Spleen (tissue), 7 donors: ENCODE data around the gene BABAM2.

Experiments used
- POLR2A ChIP-seq, 3 donors: fragments of 450-650 bp; IDR thresholded peaks; one replicate each; pipeline ENCODE4 v1.5.1; 2017; ENCODE audit warnings: antibody characterized with exemption in 3 of 3, mild to moderate bottlenecking in 1 of 3
- TF ChIP-seq, protein P1 (sequence below), 11 experiments: fragments of 200-600 bp in 7 of 11; fragments of 450-650 bp in 4 of 11; sonication (generic) in 4 of 11; IDR thresholded peaks in 8 of 11; conservative IDR thresholded peaks in 3 of 11; 1 replicate in 7 of 11; 2 replicates in 4 of 11; pipeline versions ENCODE4 v1.4.0 to v1.8.0; 2016 to 2021; ENCODE audit warnings: antibody characterized with exemption in 11 of 11, inconsistent platforms in 4 of 11, mild to moderate bottlenecking in 1 of 11
- donor health status: DM: no; HTN: no; CAD: no; lungs with moderate emphysema.
- donor health status: DM: no; HTN: no; CAD: no.
- donor health status: DM: no; HTN: no; CAD: no.

GRCh38 chr2:28049416-28049815 lies 158.9 kb downstream of the BABAM2 start:
- TF ChIP-seq, protein P1, sequence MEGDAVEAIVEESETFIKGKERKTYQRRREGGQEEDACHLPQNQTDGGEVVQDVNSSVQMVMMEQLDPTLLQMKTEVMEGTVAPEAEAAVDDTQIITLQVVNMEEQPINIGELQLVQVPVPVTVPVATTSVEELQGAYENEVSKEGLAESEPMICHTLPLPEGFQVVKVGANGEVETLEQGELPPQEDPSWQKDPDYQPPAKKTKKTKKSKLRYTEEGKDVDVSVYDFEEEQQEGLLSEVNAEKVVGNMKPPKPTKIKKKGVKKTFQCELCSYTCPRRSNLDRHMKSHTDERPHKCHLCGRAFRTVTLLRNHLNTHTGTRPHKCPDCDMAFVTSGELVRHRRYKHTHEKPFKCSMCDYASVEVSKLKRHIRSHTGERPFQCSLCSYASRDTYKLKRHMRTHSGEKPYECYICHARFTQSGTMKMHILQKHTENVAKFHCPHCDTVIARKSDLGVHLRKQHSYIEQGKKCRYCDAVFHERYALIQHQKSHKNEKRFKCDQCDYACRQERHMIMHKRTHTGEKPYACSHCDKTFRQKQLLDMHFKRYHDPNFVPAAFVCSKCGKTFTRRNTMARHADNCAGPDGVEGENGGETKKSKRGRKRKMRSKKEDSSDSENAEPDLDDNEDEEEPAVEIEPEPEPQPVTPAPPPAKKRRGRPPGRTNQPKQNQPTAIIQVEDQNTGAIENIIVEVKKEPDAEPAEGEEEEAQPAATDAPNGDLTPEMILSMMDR (IDR thresholded peaks at IDR 0.05 in 8 of 11, conservative IDR thresholded peaks at IDR 0.05 in 3 of 11), result no peak
- TF ChIP-seq POLR2A (IDR thresholded peaks at IDR 0.05), result no peak
